NT2/D1 (cell line): ENCODE measurements around the gene ZNF500.

ENCODE experiments used
- YY1 ChIP-seq: IDR thresholded peaks from 2 replicates; pipeline ENCODE4 v1.6.1; 2011; ENCODE audit not compliant: insufficient read length, insufficient read depth
- ZNF274 ChIP-seq: IDR thresholded peaks from 2 replicates; pipeline ENCODE4 v1.6.1; 2011; ENCODE audit warnings: mild to moderate bottlenecking, low read depth, low read length

DNA sequence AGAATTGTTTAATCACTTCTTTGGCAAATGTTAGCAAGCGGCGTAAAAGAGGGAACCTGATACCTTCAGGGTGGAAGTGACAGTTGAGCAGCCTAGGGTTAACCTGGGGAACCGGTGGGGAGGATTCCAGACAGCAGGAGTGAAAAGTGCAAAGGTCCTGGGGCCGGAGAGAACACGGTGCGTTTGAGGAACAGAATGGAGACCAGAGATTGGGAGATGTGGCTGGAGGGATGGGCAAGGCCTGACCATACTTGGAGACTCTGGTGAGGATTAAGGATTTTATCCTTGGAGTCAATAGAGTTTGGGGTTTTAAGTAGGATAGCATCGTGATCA lies 2.3 kb upstream of the ZNF500 start:
- TF ChIP-seq ZNF274 (no peak), YY1 (no peak)
